GM12878 (cell line): Measurements from ENCODE around the gene PGAP3. TPM values are rescaled to one million over a fixed set of nuclear protein-coding genes. Genes with fewer than 3 reads are reported as not detected.

Source experiments
- ATAC-seq: fragments of 200-7000 bp; cut with Tn5 transposase; 3 replicates; pipeline ENCODE4 v1.9.1; 2020; ENCODE audit warnings: mild to moderate bottlenecking, moderate library complexity
- BruUV-seq: library from RNA; stranded (reverse); fragments of 400-500 nt; replicated peaks from 2 replicates; lab custom pipeline; 2021; lab: Mats Ljungman, UMichigan
- CTCF ChIA-PET: fragments of 300-600 bp; sonication (Branson Sonifier 250); formaldehyde crosslinking; extraction: SDS; loops from one replicate; lab custom pipeline; 2021; ENCODE audit warnings: inconsistent platforms; lab: Yijun Ruan, JAX
- POLR2A ChIA-PET: fragments of 350-600 bp; formaldehyde crosslinking; extraction: SDS; loops from one replicate; lab custom pipeline; 2021; ENCODE audit warnings: inconsistent platforms; lab: Charles Lee
- RAD21 ChIA-PET: fragments of 300-600 bp; sonication (Branson Sonifier 250); formaldehyde crosslinking; loops from one replicate; lab custom pipeline; 2023; ENCODE audit warnings: antibody characterized with exemption; ENCODE audit not compliant: unreplicated experiment; lab: Charles Lee
- SMC1A ChIA-PET: fragments of 300-600 bp; sonication (Branson Sonifier 250); formaldehyde crosslinking; loops from one replicate; lab custom pipeline; 2023; ENCODE audit not compliant: unreplicated experiment, uncharacterized antibody; lab: Charles Lee
- DNase-seq: peaks from one replicate; pipeline ENCODE4 v3.0.0-alpha.2; 2011; ENCODE audit warnings: low read depth, low spot score
- FAIRE-seq: peaks from 3 replicates; lab custom pipeline; 2011; peaks lifted over from hg19 to GRCh38; lab: Jason Lieb, UNC
- H2AFZ ChIP-seq: 2 replicates; pipeline ENCODE4 v1.6.0; 2011; ENCODE audit warnings: low read depth, low read length, control low read depth; ENCODE audit not compliant: control insufficient read depth
- H3K27ac ChIP-seq: 2 replicates; pipeline ENCODE4 v1.5.1; 2011; ENCODE audit warnings: control low read depth; ENCODE audit not compliant: control insufficient read depth, insufficient read depth
- H3K27me3 ChIP-seq, 2 experiments: replicated peaks in 1 of 2; 2 replicates each; pipeline versions ENCODE4 v1.6.0 to v1.6.1; 2011; ENCODE audit warnings: low read length in 1 of 2; ENCODE audit not compliant: control insufficient read depth in 2 of 2, insufficient read depth in 2 of 2
- H3K36me3 ChIP-seq, 2 experiments: 2 replicates each; pipeline ENCODE4 v1.5.1; 2011; ENCODE audit warnings: low read length in 1 of 2; ENCODE audit not compliant: control insufficient read depth in 2 of 2, insufficient read depth in 2 of 2
- H3K4me1 ChIP-seq: 2 replicates; pipeline ENCODE4 v1.6.1; 2011; ENCODE audit warnings: mild to moderate bottlenecking, low read length, moderate library complexity, mixed read lengths; ENCODE audit not compliant: control insufficient read depth, insufficient read depth
- H3K4me2 ChIP-seq: 2 replicates; pipeline ENCODE4 v1.6.0; 2011; ENCODE audit warnings: control low read depth; ENCODE audit not compliant: control insufficient read depth, insufficient read depth
- H3K4me3 ChIP-seq: fragments of 200-600 bp; sonication (generic); 2 replicates; pipeline ENCODE4 v1.5.1; 2016
- H3K79me2 ChIP-seq: 2 replicates; pipeline ENCODE4 v1.6.0; 2011; ENCODE audit warnings: low read length; ENCODE audit not compliant: control insufficient read depth, insufficient read depth
- H3K9ac ChIP-seq: 2 replicates; pipeline ENCODE4 v1.8.0; 2011; ENCODE audit warnings: low read length, control low read depth, mixed read lengths; ENCODE audit not compliant: control insufficient read depth, insufficient read depth
- H3K9me3 ChIP-seq: replicated peaks from 3 replicates; pipeline ENCODE4 v1.5.1; 2011; ENCODE audit warnings: mild to moderate bottlenecking, low read length; ENCODE audit not compliant: control insufficient read depth, insufficient read depth
- H4K20me1 ChIP-seq: 2 replicates; pipeline ENCODE4 v1.6.0; 2011; ENCODE audit not compliant: control insufficient read depth, insufficient read depth
- BCL11A ChIP-seq: IDR thresholded peaks from 2 replicates; pipeline ENCODE4 v1.6.1; 2011; ENCODE audit warnings: low read depth, low read length
- DPF2 ChIP-seq: fragments of 450-650 bp; IDR thresholded peaks from 2 replicates; pipeline ENCODE4 v1.6.1; 2017; ENCODE audit warnings: mild to moderate bottlenecking
- HCFC1 ChIP-seq: fragments of 150-350 bp; IDR thresholded peaks from 2 replicates; pipeline ENCODE4 v1.6.1; 2014; ENCODE audit warnings: low read length
- HDAC2 ChIP-seq: fragments of 200-600 bp; sonication (generic); IDR thresholded peaks from 2 replicates; pipeline ENCODE4 v1.6.1; 2017
- HDAC6 ChIP-seq: fragments of 200-600 bp; sonication (generic); IDR thresholded peaks from one replicate; pipeline ENCODE4 v1.8.0; 2017; ENCODE audit warnings: antibody characterized with exemption; ENCODE audit not compliant: unreplicated experiment
- JUNB ChIP-seq: IDR thresholded peaks from 2 replicates; pipeline ENCODE4 v1.6.1; 2016; ENCODE audit warnings: antibody characterized with exemption, mild to moderate bottlenecking
- MEF2B ChIP-seq: fragments of 450-650 bp; IDR thresholded peaks from 2 replicates; pipeline ENCODE4 v1.6.1; 2018; ENCODE audit warnings: mild to moderate bottlenecking, moderate library complexity; ENCODE audit not compliant: partially characterized antibody, poor library complexity, severe bottlenecking
- PAX5 ChIP-seq: IDR thresholded peaks from 2 replicates; pipeline ENCODE4 v1.6.1; 2011; ENCODE audit warnings: low read depth, low read length, borderline replicate concordance
- SIX5 ChIP-seq: IDR thresholded peaks from 2 replicates; pipeline ENCODE4 v1.6.1; 2011; ENCODE audit warnings: mild to moderate bottlenecking, low read depth, low read length, moderate library complexity; ENCODE audit not compliant: severe bottlenecking
- SRF ChIP-seq, 2 experiments: IDR thresholded peaks; 2 replicates each; pipeline ENCODE4 v1.6.1; 2011; ENCODE audit warnings: low read depth in 2 of 2, low read length in 2 of 2, mild to moderate bottlenecking in 1 of 2, moderate library complexity in 1 of 2
- STAT3 ChIP-seq: IDR thresholded peaks from 2 replicates; pipeline ENCODE4 v1.6.1; 2011; ENCODE audit warnings: low read depth, low read length, improper control_type of control experiment
- TBL1XR1 ChIP-seq: IDR thresholded peaks from 2 replicates; pipeline ENCODE4 v1.6.1; 2012; ENCODE audit warnings: low read depth, low read length, improper control_type of control experiment
- ZNF384 ChIP-seq: IDR thresholded peaks from 2 replicates; pipeline ENCODE4 v1.6.1; 2012; ENCODE audit warnings: low read depth, mild to moderate bottlenecking, low read length, improper control_type of control experiment, borderline replicate concordance
- WGBS: methylation state at CpG from one replicate; pipeline ENCODE4 v1.1.6; 2016; ENCODE audit warnings: low lambda C conversion rate; ENCODE audit not compliant: insufficient replicate concordance, insufficient coverage; ENCODE audit errors: missing lambda C conversion rate; 5-methylcytosine and 5-hydroxymethylcytosine counted together
- in situ Hi-C: fragments of 300-500 bp; cut with MboI; formaldehyde crosslinking; loops from 9 replicates; pipeline ENCODE4 v1.14.3; 2018; ENCODE audit warnings: mixed read lengths
- intact Hi-C: fragments of 100-400 bp; cut with micrococcal nuclease; formaldehyde crosslinking; loops from one replicate; pipeline ENCODE4 v1.14.2; 2022; ENCODE audit not compliant: unreplicated experiment
- polyA plus RNA-seq, 11 experiments: library from polyadenylated mRNA; depleted of rRNA in 4 of 11; unstranded in 6 of 11; stranded (reverse) in 5 of 11; fragments of >200 nt; fragmentation: Nextera tagmentation in 4 of 11; fragmentation: Illumina TruSeq in 1 of 11; extraction: Ambion mirVana in 4 of 11; extraction: Trizol in 1 of 11; gene quantifications; 1 replicate in 1 of 11; 2 replicates in 10 of 11; pipeline versions ENCODE4 v1.2.1 to v1.2.3, GENCODE V29; 2011 to 2016; ENCODE audit warnings: inconsistent platforms in 2 of 11, missing spikeins in 2 of 11, low read depth in 1 of 11
- total RNA-seq, 4 experiments: library from RNA; depleted of rRNA in 3 of 4; stranded (reverse); fragments of >200 nt in 3 of 4; fragmentation: Illumina TruSeq in 1 of 4; extraction: Trizol in 1 of 4; gene quantifications; 2 replicates each; pipeline versions ENCODE4 v1.2.1 to v1.2.3, GENCODE V29; 2013 to 2021
- TF ChIP-seq, protein P1 (sequence below): fragments of 450-650 bp; IDR thresholded peaks from 2 replicates; pipeline ENCODE4 v1.6.1; 2017; ENCODE audit warnings: antibody characterized with exemption, mild to moderate bottlenecking, moderate library complexity
- TF ChIP-seq, protein P2 (sequence below): IDR thresholded peaks from 2 replicates; pipeline ENCODE4 v1.6.1; 2012; ENCODE audit warnings: improper control_type of control experiment, low read depth, low read length; ENCODE audit not compliant: insufficient replicate concordance
- TF ChIP-seq, protein P3 (sequence below): IDR thresholded peaks from 2 replicates; pipeline ENCODE4 v1.6.1; 2011; ENCODE audit warnings: low read depth, mild to moderate bottlenecking, low read length, moderate library complexity, borderline replicate concordance; ENCODE audit errors: extremely low read depth

PGAP3 gene
- total and polyA plus RNA-seq, 10 of the 15 experiments (the other 5 are each of a cell fraction or from before 2014, with no cell fraction given): 0.21 to 10.0 (median 5.3) TPM

DNA sequence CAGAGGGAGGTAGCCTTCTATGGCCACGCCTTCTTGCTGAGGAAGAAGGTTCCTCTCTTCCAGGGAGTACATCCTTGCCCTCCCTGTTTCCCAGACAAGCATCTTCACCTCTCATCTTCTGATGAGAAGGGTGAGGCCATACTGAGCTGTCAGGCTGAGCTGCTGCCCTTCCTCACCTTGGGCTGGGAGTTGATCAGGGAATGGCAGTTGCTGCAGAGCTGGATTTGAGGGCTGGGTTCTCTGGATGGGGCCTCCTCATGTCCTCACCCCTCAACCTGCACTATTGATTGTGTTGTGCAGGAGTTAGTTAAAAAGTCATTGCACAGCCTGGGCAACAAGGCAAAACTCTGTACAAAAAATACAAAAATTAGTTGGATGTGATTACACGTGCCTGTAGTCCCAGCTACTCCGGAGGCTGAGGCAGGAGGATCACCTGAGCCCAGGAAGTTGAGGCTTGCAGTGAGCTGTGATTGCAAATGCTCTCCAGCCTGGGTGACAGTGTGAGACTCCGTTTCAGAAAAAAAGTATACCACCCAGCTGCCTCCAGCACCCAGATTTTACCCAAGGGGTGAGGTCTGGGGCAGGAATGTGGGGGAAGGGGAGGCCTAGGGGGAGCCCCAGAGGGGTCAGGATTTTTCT, 14.0 kb upstream of the PGAP3 start:
- H3K9ac ChIP-seq: no peak overlapping the region
- no peaks in the 10 kb centered on the region for H3K36me3 ChIP-seq
- SMC1A ChIA-PET: interaction anchor here (0.8 kb wide), 1 partner anchor 13 kb away, joined by 3 read pairs; no protein-coding TSS in a partner anchor
- no peak overlapping the region for H3K4me3 ChIP-seq
- in situ Hi-C loops: no loop called here
- FAIRE-seq (no peak), DNase-seq (no peak), ATAC-seq (no peak)
- RAD21 ChIA-PET: interaction anchor here (2.0 kb wide), 1 partner anchor 28 kb away, joined by 7 read pairs; the partner anchor contains the start of gene MIEN1
- no peak overlapping the region for H3K27ac ChIP-seq
- peaks cover 0 to 7% of the 10 kb centered on the region in 2 experiments; a peak in 2 of 4 replicates for H3K27me3 ChIP-seq
- H3K4me2 ChIP-seq: no peak overlapping the region
- H3K79me2 ChIP-seq: no peaks in the 10 kb centered on the region
- CTCF ChIA-PET: interaction anchor here (1.1 to 3.3 kb wide), 5 partner anchors 14 to 49 kb away, joined by 3 to 11 read pairs (median 4); partner anchors contain the start of gene PGAP3
- POLR2A ChIA-PET: interaction anchor here (0.6 kb wide), 1 partner anchor 62 kb away, joined by 3 read pairs; no protein-coding TSS in a partner anchor
- no peaks in the 10 kb centered on the region for H4K20me1 ChIP-seq
- H3K4me1 ChIP-seq: peaks cover 11% of the 10 kb centered on the region
- 26% methylated on average over 4 of the region's 4 CpGs for WGBS
- intact Hi-C loops: no loop called here
- H2AFZ ChIP-seq: no peak overlapping the region
- H3K9me3 ChIP-seq: no peaks in the 10 kb centered on the region
- no TSS peak for BruUV-seq
- no peak for TF ChIP-seq ZNF384
- no peak for TF ChIP-seq SRF (IDR thresholded peaks at IDR 0.05; ENCODE audit: low read depth in 2 of 2, low read length in 2 of 2)
- TF ChIP-seq, protein P1, sequence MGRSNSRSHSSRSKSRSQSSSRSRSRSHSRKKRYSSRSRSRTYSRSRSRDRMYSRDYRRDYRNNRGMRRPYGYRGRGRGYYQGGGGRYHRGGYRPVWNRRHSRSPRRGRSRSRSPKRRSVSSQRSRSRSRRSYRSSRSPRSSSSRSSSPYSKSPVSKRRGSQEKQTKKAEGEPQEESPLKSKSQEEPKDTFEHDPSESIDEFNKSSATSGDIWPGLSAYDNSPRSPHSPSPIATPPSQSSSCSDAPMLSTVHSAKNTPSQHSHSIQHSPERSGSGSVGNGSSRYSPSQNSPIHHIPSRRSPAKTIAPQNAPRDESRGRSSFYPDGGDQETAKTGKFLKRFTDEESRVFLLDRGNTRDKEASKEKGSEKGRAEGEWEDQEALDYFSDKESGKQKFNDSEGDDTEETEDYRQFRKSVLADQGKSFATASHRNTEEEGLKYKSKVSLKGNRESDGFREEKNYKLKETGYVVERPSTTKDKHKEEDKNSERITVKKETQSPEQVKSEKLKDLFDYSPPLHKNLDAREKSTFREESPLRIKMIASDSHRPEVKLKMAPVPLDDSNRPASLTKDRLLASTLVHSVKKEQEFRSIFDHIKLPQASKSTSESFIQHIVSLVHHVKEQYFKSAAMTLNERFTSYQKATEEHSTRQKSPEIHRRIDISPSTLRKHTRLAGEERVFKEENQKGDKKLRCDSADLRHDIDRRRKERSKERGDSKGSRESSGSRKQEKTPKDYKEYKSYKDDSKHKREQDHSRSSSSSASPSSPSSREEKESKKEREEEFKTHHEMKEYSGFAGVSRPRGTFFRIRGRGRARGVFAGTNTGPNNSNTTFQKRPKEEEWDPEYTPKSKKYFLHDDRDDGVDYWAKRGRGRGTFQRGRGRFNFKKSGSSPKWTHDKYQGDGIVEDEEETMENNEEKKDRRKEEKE: no peak
- TF ChIP-seq DPF2: no peak
- TF ChIP-seq, protein P2, sequence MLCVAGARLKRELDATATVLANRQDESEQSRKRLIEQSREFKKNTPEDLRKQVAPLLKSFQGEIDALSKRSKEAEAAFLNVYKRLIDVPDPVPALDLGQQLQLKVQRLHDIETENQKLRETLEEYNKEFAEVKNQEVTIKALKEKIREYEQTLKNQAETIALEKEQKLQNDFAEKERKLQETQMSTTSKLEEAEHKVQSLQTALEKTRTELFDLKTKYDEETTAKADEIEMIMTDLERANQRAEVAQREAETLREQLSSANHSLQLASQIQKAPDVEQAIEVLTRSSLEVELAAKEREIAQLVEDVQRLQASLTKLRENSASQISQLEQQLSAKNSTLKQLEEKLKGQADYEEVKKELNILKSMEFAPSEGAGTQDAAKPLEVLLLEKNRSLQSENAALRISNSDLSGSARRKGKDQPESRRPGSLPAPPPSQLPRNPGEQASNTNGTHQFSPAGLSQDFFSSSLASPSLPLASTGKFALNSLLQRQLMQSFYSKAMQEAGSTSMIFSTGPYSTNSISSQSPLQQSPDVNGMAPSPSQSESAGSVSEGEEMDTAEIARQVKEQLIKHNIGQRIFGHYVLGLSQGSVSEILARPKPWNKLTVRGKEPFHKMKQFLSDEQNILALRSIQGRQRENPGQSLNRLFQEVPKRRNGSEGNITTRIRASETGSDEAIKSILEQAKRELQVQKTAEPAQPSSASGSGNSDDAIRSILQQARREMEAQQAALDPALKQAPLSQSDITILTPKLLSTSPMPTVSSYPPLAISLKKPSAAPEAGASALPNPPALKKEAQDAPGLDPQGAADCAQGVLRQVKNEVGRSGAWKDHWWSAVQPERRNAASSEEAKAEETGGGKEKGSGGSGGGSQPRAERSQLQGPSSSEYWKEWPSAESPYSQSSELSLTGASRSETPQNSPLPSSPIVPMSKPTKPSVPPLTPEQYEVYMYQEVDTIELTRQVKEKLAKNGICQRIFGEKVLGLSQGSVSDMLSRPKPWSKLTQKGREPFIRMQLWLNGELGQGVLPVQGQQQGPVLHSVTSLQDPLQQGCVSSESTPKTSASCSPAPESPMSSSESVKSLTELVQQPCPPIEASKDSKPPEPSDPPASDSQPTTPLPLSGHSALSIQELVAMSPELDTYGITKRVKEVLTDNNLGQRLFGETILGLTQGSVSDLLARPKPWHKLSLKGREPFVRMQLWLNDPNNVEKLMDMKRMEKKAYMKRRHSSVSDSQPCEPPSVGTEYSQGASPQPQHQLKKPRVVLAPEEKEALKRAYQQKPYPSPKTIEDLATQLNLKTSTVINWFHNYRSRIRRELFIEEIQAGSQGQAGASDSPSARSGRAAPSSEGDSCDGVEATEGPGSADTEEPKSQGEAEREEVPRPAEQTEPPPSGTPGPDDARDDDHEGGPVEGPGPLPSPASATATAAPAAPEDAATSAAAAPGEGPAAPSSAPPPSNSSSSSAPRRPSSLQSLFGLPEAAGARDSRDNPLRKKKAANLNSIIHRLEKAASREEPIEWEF: no peak
- no peak for TF ChIP-seq TBL1XR1
- no peak for TF ChIP-seq STAT3
- no peak for TF ChIP-seq HDAC2
- no peak for TF ChIP-seq MEF2B
- no peak for TF ChIP-seq SIX5
- no peak for TF ChIP-seq PAX5
- no peak for TF ChIP-seq HDAC6
- TF ChIP-seq, protein P3, sequence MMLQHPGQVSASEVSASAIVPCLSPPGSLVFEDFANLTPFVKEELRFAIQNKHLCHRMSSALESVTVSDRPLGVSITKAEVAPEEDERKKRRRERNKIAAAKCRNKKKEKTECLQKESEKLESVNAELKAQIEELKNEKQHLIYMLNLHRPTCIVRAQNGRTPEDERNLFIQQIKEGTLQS: no peak
- TF ChIP-seq HCFC1: no peak
- no peak for TF ChIP-seq BCL11A
- no peak for TF ChIP-seq JUNB
